ENCODE data around the gene FRMD5.
A peak's percentile ranks its signal among the peaks of the same experiment; 100 is the strongest.

FRMD5 gene

GRCh38 chr15:44148580-44148979 lies 46.5 kb downstream of the FRMD5 start:
- TF ChIP-seq CTCF (IDR thresholded peaks at IDR 0.05; ENCODE audit: control insufficient read depth, extremely low read depth, insufficient read depth): no peak
- DNase-seq (ENCODE audit: low read depth): no peak
- H3K4me3 ChIP-seq (ENCODE audit: low read depth, low read length): no peak overlapping the region

- TF ChIP-seq CTCF (IDR thresholded peaks at IDR 0.05; ENCODE audit: control insufficient read depth, extremely low read depth, insufficient read depth): no peak
- no peak overlapping the region for H3K4me3 ChIP-seq (ENCODE audit: low read depth, low read length)
- no peak for DNase-seq (ENCODE audit: low read depth)
Measured at GRCh38 chr15:44147636-44148035, 47.4 kb downstream of the FRMD5 start.

GRCh38 chr15:44145495-44145894 lies 49.6 kb downstream of the FRMD5 start:
- DNase-seq (ENCODE audit: low read depth): no peak
- TF ChIP-seq CTCF (IDR thresholded peaks at IDR 0.05; ENCODE audit: control insufficient read depth, extremely low read depth, insufficient read depth): no peak

GRCh38 chr15:44144992-44145391 lies 50.1 kb downstream of the FRMD5 start:
- no peak for DNase-seq (ENCODE audit: low read depth)
- H3K4me3 ChIP-seq (ENCODE audit: low read depth, low read length): no peak overlapping the region
- no peak for TF ChIP-seq CTCF (IDR thresholded peaks at IDR 0.05; ENCODE audit: control insufficient read depth, extremely low read depth, insufficient read depth)

More at GRCh38 chr15:44145495-44145894, 49.6 kb downstream of the FRMD5 start:
- no peak overlapping the region for H3K4me3 ChIP-seq (ENCODE audit: low read depth, low read length)

GRCh38 chr15:44144184-44144583 lies 50.9 kb downstream of the FRMD5 start:
- H3K4me3 ChIP-seq (ENCODE audit: low read depth, low read length): no peak overlapping the region
- TF ChIP-seq CTCF (IDR thresholded peaks at IDR 0.05; ENCODE audit: control insufficient read depth, extremely low read depth, insufficient read depth): no peak
- DNase-seq (ENCODE audit: low read depth): no peak

- no peak overlapping the region for H3K4me3 ChIP-seq (ENCODE audit: low read depth, low read length)
- peak; percentile 71 for DNase-seq (ENCODE audit: low read depth)
- no peak for TF ChIP-seq CTCF (IDR thresholded peaks at IDR 0.05; ENCODE audit: control insufficient read depth, extremely low read depth, insufficient read depth)
Measured at GRCh38 chr15:44137750-44138149, 57.3 kb downstream of the FRMD5 start.

- DNase-seq (ENCODE audit: low read depth): no peak
- no peak for TF ChIP-seq CTCF (IDR thresholded peaks at IDR 0.05; ENCODE audit: control insufficient read depth, extremely low read depth, insufficient read depth)
- H3K4me3 ChIP-seq (ENCODE audit: low read depth, low read length): no peak overlapping the region
Measured at GRCh38 chr15:44136991-44137477, 58.0 kb downstream of the FRMD5 start.
